HepG2 (cell line): Measurements from ENCODE around the gene HOXA10. TPM values are rescaled to one million over a fixed set of nuclear protein-coding genes. Genes with fewer than 3 reads are reported as not detected.
A peak's percentile ranks its signal among the peaks of the same experiment; 100 is the strongest.

Source experiments
- AKAP8 ChIP-seq: sonication (generic); formaldehyde crosslinking; IDR thresholded peaks from 2 replicates; pipeline ENCODE4 v1.5.1; 2020; ENCODE audit warnings: mild to moderate bottlenecking, missing genetic modification reagents
- ATF3 ChIP-seq: sonication (generic); formaldehyde crosslinking; IDR thresholded peaks from 2 replicates; pipeline ENCODE4 v1.4.0; 2020; ENCODE audit warnings: missing genetic modification reagents
- DNMT3B ChIP-seq: conservative IDR thresholded peaks from 2 replicates; pipeline ENCODE4 v1.6.1; 2016; ENCODE audit warnings: missing biosample characterization, control low read depth
- FOXO4 ChIP-seq: sonication (generic); formaldehyde crosslinking; conservative IDR thresholded peaks from 2 replicates; pipeline ENCODE4 v1.8.1; 2023; ENCODE audit warnings: missing genetic modification reagents
- HNF4A ChIP-seq: sonication (generic); formaldehyde crosslinking; IDR thresholded peaks from 2 replicates; pipeline ENCODE4 v1.4.0; 2020; ENCODE audit warnings: missing genetic modification reagents
- HOXA3 ChIP-seq: sonication (generic); formaldehyde crosslinking; IDR thresholded peaks from 2 replicates; pipeline ENCODE4 v1.5.0; 2020; ENCODE audit warnings: missing genetic modification reagents
- MAX ChIP-seq: IDR thresholded peaks from 2 replicates; pipeline ENCODE4 v1.6.1; 2012; ENCODE audit warnings: inconsistent platforms
- ZBTB7A ChIP-seq: sonication (generic); formaldehyde crosslinking; IDR thresholded peaks from 2 replicates; pipeline ENCODE4 v1.8.0; 2022; ENCODE audit warnings: mild to moderate bottlenecking, missing genetic modification reagents
- ZNF274 ChIP-seq: sonication (generic); formaldehyde crosslinking; IDR thresholded peaks from 2 replicates; pipeline ENCODE4 v1.5.1; 2020; ENCODE audit warnings: mild to moderate bottlenecking, missing genetic modification reagents
- polyA plus RNA-seq, 8 experiments: library from polyadenylated mRNA; depleted of rRNA in 3 of 8; stranded (reverse) in 7 of 8; unstranded in 1 of 8; fragments of >200 nt; fragmentation: Illumina TruSeq in 4 of 8; extraction: Trizol in 4 of 8; gene quantifications; 2 replicates each; pipeline versions ENCODE4 v1.2.1 to v1.2.3, GENCODE V29; 2011 to 2016; ENCODE audit warnings: low read depth in 4 of 8, missing spikeins in 1 of 8, mixed read lengths in 1 of 8; ENCODE audit not compliant: insufficient read depth in 1 of 8
- total RNA-seq, 5 experiments: library from RNA; depleted of rRNA; stranded (reverse); fragments of >200 nt; fragmentation: Illumina TruSeq; extraction: Trizol; gene quantifications; 2 replicates each; pipeline ENCODE4 v1.2.3, GENCODE V29; 2016; ENCODE audit warnings: low read depth in 1 of 5
- TF ChIP-seq, protein P1 (sequence below): sonication (generic); formaldehyde crosslinking; IDR thresholded peaks from 2 replicates; pipeline ENCODE4 v1.4.0; 2020; ENCODE audit warnings: mild to moderate bottlenecking, missing genetic modification reagents
- TF ChIP-seq, protein P2 (sequence below): sonication (generic); formaldehyde crosslinking; IDR thresholded peaks from 2 replicates; pipeline ENCODE4 v1.5.0; 2020; ENCODE audit warnings: missing genetic modification reagents
- TF ChIP-seq, protein P3 (sequence below): sonication (generic); formaldehyde crosslinking; IDR thresholded peaks from 2 replicates; pipeline ENCODE4 v1.8.0; 2022; ENCODE audit warnings: mild to moderate bottlenecking, missing genetic modification reagents, borderline replicate concordance

The HOXA10 gene
- total and polyA plus RNA-seq, 2 of the 13 experiments (the other 11 are each of a cell fraction or from before 2014, with no cell fraction given): not detected

- TF ChIP-seq AKAP8 (CRISPR knock-in tag): no peak
- TF ChIP-seq HNF4A (CRISPR knock-in tag): peak; percentile 94
- TF ChIP-seq FOXO4 (CRISPR knock-in tag): no peak
- TF ChIP-seq DNMT3B: no peak
- TF ChIP-seq ZNF274 (CRISPR knock-in tag): no peak
- TF ChIP-seq, protein P1, sequence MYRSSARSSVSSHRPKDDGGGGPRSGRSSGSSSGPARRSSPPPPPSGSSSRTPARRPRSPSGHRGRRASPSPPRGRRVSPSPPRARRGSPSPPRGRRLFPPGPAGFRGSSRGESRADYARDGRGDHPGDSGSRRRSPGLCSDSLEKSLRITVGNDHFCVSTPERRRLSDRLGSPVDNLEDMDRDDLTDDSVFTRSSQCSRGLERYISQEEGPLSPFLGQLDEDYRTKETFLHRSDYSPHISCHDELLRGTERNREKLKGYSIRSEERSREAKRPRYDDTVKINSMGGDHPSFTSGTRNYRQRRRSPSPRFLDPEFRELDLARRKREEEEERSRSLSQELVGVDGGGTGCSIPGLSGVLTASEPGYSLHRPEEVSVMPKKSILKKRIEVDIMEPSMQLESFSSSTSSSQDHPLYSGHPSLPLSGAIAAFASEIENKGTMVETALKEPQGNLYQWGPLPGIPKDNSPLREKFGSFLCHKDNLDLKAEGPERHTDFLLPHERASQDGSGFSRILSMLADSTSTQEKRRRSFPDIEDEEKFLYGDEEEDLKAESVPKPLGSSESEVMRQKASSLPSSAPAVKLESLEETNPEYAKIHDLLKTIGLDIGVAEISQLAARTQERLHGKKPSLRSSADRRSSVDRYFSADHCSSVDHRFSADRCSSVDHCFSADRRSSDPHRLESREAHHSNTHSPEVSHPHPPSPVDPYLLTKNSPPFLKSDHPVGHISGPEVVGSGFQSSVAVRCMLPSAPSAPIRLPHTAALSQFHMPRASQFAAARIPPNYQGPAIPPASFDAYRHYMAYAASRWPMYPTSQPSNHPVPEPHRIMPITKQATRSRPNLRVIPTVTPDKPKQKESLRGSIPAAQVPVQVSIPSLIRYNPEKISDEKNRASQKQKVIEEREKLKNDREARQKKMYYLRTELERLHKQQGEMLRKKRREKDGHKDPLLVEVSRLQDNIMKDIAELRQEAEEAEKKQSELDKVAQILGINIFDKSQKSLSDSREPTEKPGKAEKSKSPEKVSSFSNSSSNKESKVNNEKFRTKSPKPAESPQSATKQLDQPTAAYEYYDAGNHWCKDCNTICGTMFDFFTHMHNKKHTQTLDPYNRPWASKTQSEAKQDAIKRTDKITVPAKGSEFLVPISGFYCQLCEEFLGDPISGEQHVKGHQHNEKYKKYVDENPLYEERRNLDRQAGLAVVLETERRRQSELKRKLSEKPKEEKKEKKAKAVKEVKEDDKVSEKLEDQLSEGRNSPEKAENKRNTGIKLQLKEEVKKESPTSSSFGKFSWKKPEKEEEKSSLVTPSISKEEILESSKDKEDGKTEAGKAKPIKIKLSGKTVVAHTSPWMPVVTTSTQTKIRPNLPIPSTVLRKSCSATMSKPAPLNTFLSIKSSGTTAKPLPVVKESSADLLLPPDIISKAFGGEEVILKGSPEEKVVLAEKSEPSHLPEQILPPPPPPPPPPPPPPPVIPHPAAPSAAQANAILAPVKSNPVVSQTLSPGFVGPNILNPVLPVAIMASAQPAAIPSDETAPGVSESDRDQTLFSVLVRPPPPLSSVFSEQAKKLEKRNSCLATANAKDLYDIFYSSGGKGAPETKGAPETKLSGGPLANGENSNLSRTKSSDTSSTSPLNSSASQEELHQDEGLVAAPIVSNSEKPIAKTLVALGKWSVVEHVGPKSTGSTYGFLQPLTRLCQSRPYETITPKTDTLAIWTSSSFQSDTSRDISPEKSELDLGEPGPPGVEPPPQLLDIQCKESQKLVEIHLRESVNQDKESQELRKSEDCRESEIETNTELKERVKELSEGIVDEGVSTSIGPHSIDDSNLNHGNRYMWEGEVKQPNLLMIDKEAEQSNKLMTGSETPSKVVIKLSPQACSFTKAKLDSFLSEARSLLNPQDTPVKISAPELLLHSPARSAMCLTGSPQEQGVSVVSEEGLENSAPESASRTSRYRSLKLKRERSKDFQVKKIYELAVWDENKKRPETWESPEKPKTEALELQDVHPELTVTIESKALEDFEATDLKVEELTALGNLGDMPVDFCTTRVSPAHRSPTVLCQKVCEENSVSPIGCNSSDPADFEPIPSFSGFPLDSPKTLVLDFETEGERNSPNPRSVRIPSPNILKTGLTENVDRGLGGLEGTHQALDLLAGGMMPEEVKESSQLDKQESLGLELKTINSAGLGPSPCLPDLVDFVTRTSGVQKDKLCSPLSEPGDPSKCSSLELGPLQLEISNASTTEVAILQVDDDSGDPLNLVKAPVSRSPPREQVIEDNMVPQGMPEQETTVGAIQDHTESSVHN (CRISPR knock-in tag): no peak
- TF ChIP-seq MAX: no peak; the same call in 1 of the 2 replicates
- no peak for TF ChIP-seq ATF3 (CRISPR knock-in tag)
- TF ChIP-seq, protein P2, sequence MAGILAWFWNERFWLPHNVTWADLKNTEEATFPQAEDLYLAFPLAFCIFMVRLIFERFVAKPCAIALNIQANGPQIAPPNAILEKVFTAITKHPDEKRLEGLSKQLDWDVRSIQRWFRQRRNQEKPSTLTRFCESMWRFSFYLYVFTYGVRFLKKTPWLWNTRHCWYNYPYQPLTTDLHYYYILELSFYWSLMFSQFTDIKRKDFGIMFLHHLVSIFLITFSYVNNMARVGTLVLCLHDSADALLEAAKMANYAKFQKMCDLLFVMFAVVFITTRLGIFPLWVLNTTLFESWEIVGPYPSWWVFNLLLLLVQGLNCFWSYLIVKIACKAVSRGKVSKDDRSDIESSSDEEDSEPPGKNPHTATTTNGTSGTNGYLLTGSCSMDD (CRISPR knock-in tag): no peak
- TF ChIP-seq ZBTB7A (CRISPR knock-in tag): no peak
- peak; percentile 41; the same call in 1 of the 2 replicates for TF ChIP-seq HOXA3 (CRISPR knock-in tag)
- TF ChIP-seq, protein P3, sequence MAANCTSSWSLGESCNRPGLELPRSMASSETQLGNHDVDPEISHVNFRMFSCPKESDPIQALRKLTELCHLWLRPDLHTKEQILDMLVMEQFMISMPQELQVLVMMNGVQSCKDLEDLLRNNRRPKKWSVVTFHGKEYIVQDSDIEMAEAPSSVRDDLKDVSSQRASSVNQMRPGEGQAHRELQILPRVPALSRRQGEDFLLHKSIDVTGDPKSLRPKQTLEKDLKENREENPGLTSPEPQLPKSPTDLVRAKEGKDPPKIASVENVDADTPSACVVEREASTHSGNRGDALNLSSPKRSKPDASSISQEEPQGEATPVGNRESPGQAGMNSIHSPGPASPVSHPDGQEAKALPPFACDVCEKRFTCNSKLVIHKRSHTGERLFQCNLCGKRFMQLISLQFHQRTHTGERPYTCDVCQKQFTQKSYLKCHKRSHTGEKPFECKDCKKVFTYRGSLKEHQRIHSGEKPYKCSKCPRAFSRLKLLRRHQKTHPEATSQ: no peak
These were observed 40.5 kb downstream of the HOXA10 start (continued) for GRCh38 chr7:27133409-27134231.
